SJCRH30 (cell line): ENCODE results near the gene GTPBP6. TPM values are rescaled to one million over a fixed set of nuclear protein-coding genes. Genes with fewer than 3 reads are reported as not detected.
"Not testable (repeated sequence)": the region's sequence is repeated elsewhere in the genome, so short reads cannot be mapped to it uniquely, and the experiment has no call there.

Experiments
- DNase-seq, 2 experiments: peaks; one replicate each; pipeline ENCODE4 v3.0.0-alpha.2; 2015 to 2020
- H3K27ac ChIP-seq: fragments of 250-450 bp; sonication (Bioruptor Pico); 2 replicates; pipeline ENCODE4 v1.5.1; 2020; ENCODE audit warnings: mild to moderate bottlenecking, moderate library complexity
- H3K27me3 ChIP-seq: fragments of 250-450 bp; sonication (Bioruptor Pico); 2 replicates; pipeline ENCODE4 v1.5.1; 2020; ENCODE audit warnings: mild to moderate bottlenecking, moderate library complexity
- H3K36me3 ChIP-seq: fragments of 250-450 bp; sonication (Bioruptor Pico); 2 replicates; pipeline ENCODE4 v1.5.1; 2020; ENCODE audit warnings: mild to moderate bottlenecking, moderate library complexity
- H3K4me1 ChIP-seq: fragments of 250-450 bp; sonication (Bioruptor Pico); 2 replicates; pipeline ENCODE4 v1.5.1; 2020; ENCODE audit warnings: mild to moderate bottlenecking, moderate library complexity
- H3K4me3 ChIP-seq: fragments of 250-450 bp; sonication (Bioruptor Pico); 2 replicates; pipeline ENCODE4 v1.5.1; 2020; ENCODE audit warnings: mild to moderate bottlenecking, moderate library complexity
- H3K9me3 ChIP-seq: fragments of 250-450 bp; sonication (Bioruptor Pico); replicated peaks from 2 replicates; pipeline ENCODE4 v1.5.1; 2020; ENCODE audit warnings: mild to moderate bottlenecking, moderate library complexity
- total RNA-seq: library from RNA; depleted of rRNA; stranded (reverse); fragments of >200 nt; shearing (Covaris generic); gene quantifications from 2 replicates; pipeline ENCODE4 v1.2.3, GENCODE V29; 2014

Gene GTPBP6
- total RNA-seq, 1 experiment from 2014 or later = 29.6 TPM

- H3K9me3 ChIP-seq = no peaks in the 10 kb centered on the region
- H3K4me3 ChIP-seq = no peak overlapping the region
- no peaks in the 10 kb centered on the region for H3K4me1 ChIP-seq
- no peak for DNase-seq
- peaks cover 16% of the 10 kb centered on the region for H3K36me3 ChIP-seq
- no peak overlapping the region for H3K27ac ChIP-seq
- H3K27me3 ChIP-seq = no peaks in the 10 kb centered on the region
These were observed 15.2 kb upstream of the GTPBP6 start for GRCh38 chrX:333611-334311.

DNA sequence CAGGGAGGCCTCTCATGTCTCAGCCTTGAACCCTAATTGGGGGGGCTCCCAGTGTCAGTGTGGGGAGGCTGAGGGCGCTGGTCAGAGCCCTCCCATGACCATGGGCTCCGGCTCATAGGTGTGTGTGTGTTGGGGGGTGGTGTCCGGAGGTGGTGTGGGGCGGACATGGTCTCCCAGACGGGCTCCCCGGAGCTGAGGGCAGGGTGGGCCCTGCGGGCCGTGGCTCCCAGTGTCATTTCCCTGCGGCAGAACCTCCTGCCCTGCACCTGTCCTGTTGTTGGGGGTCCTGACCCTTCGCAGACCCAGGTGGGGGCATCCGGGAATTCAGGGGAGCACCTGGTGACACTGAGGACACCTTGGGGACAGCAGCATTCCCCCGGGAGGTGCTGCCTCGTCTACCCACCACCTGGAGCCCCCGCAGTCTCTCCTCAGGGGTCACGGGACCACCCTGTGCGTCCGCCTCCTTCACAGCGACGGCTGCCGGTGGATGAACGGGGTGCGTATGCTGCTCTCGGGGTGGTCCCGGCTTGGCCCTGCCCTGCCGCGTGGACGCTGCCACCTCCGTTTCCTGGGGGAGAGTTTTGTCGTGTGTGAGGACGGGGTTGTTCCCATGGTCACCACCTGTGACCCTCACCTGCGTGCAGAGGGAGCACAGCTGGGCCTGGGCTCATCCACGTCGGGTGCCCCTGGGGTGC lies 14.5 kb upstream of the GTPBP6 start:
- no peaks in the 10 kb centered on the region for H3K9me3 ChIP-seq
- H3K36me3 ChIP-seq = peaks cover 12% of the 10 kb centered on the region
- H3K4me3 ChIP-seq = no peak overlapping the region
- no peak for DNase-seq
- no peaks in the 10 kb centered on the region for H3K4me1 ChIP-seq
- no peak overlapping the region for H3K27ac ChIP-seq
- no peaks in the 10 kb centered on the region for H3K27me3 ChIP-seq

DNA sequence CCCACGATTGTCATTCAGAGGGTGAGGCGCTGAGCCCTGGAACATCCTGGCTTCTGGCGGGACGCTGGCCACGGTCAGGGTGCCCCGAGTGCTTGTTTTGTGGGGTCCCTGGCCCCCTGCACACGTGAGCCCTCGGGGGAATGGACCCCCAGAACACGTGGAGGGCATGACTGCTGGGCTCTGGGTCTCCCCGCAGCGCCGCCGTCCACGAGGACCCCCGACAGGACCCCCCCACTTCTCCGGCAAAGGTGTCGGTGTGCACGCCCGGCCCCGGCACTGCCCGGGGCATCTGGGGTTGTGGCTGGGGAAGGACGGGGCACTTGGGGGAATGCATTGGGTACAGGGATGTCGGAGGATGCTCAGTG lies 13.9 kb upstream of the GTPBP6 start:
- no peaks in the 10 kb centered on the region for H3K27me3 ChIP-seq
- no peak for DNase-seq
- H3K36me3 ChIP-seq = peaks cover 6% of the 10 kb centered on the region; the same call in 1 of the 2 replicates
- no peak overlapping the region for H3K4me3 ChIP-seq
- H3K4me1 ChIP-seq = no peaks in the 10 kb centered on the region
- no peaks in the 10 kb centered on the region for H3K9me3 ChIP-seq
- no peak overlapping the region for H3K27ac ChIP-seq

DNA sequence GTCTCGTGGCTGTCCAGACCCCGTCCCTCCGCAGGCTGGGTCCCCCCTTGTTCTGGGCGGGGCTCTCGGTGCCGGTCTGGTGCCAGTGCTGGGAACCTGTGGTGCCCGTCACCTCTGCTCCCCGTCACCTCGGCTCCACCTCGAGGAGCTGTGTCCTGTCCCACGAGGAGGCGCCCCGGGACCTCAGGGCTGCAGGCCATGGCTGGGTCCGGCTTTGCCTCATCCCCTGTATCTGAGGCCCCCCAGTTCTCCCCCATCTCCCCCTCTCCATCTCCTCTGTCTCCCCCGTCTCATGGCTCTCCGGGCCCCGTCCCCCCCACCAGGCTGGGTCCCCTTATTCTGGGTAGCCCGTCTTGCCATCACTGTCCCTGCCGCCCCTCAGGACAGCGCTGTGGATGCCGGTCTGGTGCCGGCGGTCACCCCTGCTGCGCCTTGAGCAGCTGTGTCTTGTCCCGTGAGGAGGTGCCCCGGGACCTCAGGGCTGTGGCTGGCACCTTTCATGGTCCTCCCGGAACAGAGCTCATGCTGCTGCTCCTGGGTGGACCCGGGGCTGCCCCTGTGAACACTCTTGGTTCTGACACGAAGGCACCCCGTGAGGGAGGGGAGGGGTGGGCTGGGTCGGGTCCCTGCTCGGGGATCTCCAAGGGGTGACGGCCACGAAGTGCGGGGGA lies 13.4 kb upstream of the GTPBP6 start:
- H3K4me3 ChIP-seq = no peak overlapping the region
- no peak overlapping the region for H3K27ac ChIP-seq
- no peaks in the 10 kb centered on the region for H3K9me3 ChIP-seq
- no peaks in the 10 kb centered on the region for H3K27me3 ChIP-seq
- H3K36me3 ChIP-seq = 0 out of 2 replicates have a peak, but pooled peaks cover 4% of the 10 kb centered on the region
- no peaks in the 10 kb centered on the region for H3K4me1 ChIP-seq
- DNase-seq = no peak

GRCh38 chrX:331151-331824 lies 12.7 kb upstream of the GTPBP6 start:
- no peak for DNase-seq

DNA sequence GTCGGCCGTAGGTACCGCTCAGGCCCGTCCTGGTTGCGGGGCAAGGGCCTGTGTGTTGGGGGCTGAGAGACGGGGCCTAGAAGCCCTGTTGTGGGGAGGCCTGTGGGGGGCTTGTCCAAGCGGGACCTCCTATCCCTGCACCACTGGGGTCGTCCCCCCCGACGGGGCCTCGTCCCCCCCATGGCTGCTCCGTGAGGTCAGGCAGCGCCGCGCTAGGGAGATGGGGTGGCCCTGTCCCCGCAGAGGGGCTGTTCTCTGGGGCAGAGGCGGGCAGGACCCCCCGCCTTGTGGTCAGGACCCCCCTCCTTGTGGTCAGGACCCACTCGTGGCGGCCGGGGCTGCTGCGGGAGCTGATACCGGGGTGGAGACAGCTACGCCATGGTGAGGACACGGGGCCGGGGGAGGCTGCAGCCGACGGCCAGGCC lies 12.1 kb upstream of the GTPBP6 start:
- Histone ChIP-seq H3K4me3 (no peak overlapping the region), H3K27me3 (no peaks in the 10 kb centered on the region), H3K9me3 (no peaks in the 10 kb centered on the region), H3K4me1 (no peaks in the 10 kb centered on the region), H3K27ac (no peak overlapping the region), H3K36me3 (0 out of 2 replicates have a peak, but pooled peaks cover 4% of the 10 kb centered on the region)
- no peak for DNase-seq

More at GRCh38 chrX:331151-331824, 12.7 kb upstream of the GTPBP6 start:
- H3K4me3 ChIP-seq = no peak overlapping the region
- no peak overlapping the region for H3K27ac ChIP-seq
- H3K9me3 ChIP-seq = no peaks in the 10 kb centered on the region
- H3K36me3 ChIP-seq = 0 out of 2 replicates have a peak, but pooled peaks cover 4% of the 10 kb centered on the region
- H3K4me1 ChIP-seq = no peaks in the 10 kb centered on the region
- H3K27me3 ChIP-seq = no peaks in the 10 kb centered on the region

GRCh38 chrX:330141-330725 lies 11.6 kb upstream of the GTPBP6 start:
- DNase-seq, H3K4me3 ChIP-seq, H3K27me3 ChIP-seq, H3K27ac ChIP-seq, H3K9me3 ChIP-seq, H3K36me3 ChIP-seq, H3K4me1 ChIP-seq: not testable (repeated sequence)

DNA sequence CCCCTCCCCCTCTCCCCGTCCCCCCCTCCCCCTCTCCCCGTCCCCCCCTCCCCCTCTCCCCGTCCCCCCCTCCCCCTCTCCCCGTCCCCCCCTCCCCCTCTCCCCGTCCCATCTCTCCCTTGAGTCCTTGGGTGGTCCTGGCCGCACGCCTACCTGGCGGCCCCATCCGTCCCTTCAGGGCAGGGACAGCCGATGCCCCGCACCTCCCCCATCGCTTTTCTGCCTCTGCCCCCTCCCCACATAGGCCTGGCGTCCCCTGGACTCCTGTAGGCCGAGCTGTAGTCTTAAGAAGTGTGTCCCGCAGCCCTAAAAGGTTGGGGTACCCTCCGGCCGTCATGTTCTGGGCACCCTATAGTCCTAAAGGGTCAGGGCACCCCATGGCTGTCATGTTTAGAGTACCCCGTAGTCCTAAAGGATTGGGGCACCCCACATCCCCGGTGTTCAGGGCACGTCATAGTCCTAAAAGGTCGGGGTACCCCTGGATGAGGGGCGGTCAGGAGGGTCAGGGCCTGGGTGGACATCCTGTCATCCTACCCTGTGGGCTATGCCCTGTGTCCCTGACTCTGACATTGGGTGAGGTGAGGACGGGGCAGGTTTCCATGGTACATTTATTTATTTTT lies 10.8 kb upstream of the GTPBP6 start:
- Histone ChIP-seq H3K4me3 (no peak overlapping the region), H3K4me1 (no peaks in the 10 kb centered on the region), H3K36me3 (0 out of 2 replicates have a peak, but pooled peaks cover 4% of the 10 kb centered on the region), H3K27ac (no peak overlapping the region), H3K27me3 (no peaks in the 10 kb centered on the region), H3K9me3 (no peaks in the 10 kb centered on the region)
- no peak for DNase-seq

DNA sequence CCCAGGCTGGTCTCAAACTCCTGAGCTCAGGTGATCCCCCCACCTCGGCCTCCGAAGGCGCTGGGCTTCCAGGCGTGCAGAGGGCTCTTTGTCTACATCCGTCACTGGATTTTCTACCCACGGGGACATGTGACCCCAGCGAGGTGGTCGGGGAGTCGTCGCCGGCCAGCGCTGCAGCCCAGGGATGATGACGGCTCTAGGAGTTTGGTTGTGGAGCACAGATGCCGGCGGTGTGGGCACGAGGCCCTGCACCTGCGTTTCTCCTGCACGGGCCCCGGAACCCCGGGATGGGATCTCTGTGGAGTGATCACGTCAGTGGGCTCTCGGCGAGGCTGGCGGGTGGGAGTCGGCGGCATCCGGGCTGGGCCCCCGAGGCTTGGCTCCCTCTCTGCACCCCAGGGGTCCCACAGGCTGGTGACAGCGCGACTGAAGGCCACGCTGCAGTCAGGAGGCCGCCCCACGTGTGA lies 9.1 kb upstream of the GTPBP6 start:
- no peak for DNase-seq
- no peaks in the 10 kb centered on the region for H3K9me3 ChIP-seq
- no peaks in the 10 kb centered on the region for H3K4me1 ChIP-seq
- H3K27ac ChIP-seq = no peak overlapping the region
- H3K36me3 ChIP-seq = no peaks in the 10 kb centered on the region
- H3K4me3 ChIP-seq = no peak overlapping the region
- no peaks in the 10 kb centered on the region for H3K27me3 ChIP-seq

GRCh38 chrX:324664-325063 lies 6.1 kb upstream of the GTPBP6 start:
- DNase-seq, H3K27ac ChIP-seq, H3K36me3 ChIP-seq, H3K4me3 ChIP-seq, H3K27me3 ChIP-seq, H3K4me1 ChIP-seq, H3K9me3 ChIP-seq: not testable (repeated sequence)

- no peak overlapping the region for H3K27ac ChIP-seq
- no peak overlapping the region for H3K4me3 ChIP-seq
- no peaks in the 10 kb centered on the region for H3K4me1 ChIP-seq
- H3K27me3 ChIP-seq = no peaks in the 10 kb centered on the region
- H3K36me3 ChIP-seq = no peaks in the 10 kb centered on the region
- peak in 1 of 2 experiments; percentile 38 for DNase-seq
- no peaks in the 10 kb centered on the region for H3K9me3 ChIP-seq
These were observed 5.4 kb upstream of the GTPBP6 start for GRCh38 chrX:323721-324628.

DNA sequence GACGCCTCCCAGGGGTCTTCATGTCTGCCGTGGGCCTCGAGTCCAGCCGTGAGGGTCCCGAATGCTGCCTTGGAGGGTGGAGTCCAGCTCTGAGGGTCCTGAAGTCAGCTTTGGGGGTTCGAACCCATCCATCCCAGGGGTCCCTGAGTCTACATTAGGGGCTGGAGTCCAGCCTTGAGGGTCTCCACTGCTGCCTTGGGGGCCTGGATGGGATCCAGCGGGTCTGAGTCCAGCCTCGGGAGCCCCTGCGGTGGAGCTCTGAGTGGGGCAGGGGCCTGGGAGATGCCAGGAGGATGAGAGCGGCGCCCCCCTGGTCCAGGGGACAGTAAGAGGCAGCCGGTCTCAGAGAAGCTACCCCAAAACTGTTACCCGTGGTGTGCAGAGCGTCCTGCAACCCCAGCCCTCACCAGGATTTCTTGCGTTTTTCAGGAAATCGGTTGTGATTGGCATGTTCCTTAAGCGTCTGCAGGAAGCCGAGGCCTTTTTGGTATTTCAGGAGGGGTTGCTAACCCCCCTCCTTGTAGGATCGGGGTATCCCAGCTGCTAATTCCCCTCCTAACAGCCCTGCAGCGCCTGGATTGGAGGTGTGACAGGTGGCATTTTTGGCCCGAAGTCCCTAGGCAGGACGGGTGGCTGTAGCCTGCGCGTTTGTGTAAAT lies 1.7 kb upstream of the GTPBP6 start:
- peak; percentile 39 to 46 for DNase-seq

More for the DNA sequence above, 1.7 kb upstream of the GTPBP6 start:
- peak overlapping the region; percentile 79 for H3K27ac ChIP-seq
- H3K4me3 ChIP-seq = peak overlapping the region; percentile 91
- H3K27me3 ChIP-seq = no peaks in the 10 kb centered on the region
- no peaks in the 10 kb centered on the region for H3K9me3 ChIP-seq
- H3K36me3 ChIP-seq = peaks cover under 1% of the 10 kb centered on the region; the same call in 1 of the 2 replicates
- no peaks in the 10 kb centered on the region for H3K4me1 ChIP-seq
